Posterior vena cava (tissue), 2 donors: ENCODE data around the gene PRCP. TPM values are rescaled to one million over a fixed set of nuclear protein-coding genes. Genes with fewer than 3 reads are reported as not detected.
"Not testable (repeated sequence)": the region's sequence is repeated elsewhere in the genome, so short reads cannot be mapped to it uniquely, and the experiment has no call there.

ENCODE experiments used
- DNase-seq: peaks from one replicate; pipeline ENCODE4 v3.0.0-alpha.2; 2020; ENCODE audit warnings: low spot score
- intact Hi-C, 2 donors: fragments of 100-400 bp; cut with DNase I; formaldehyde crosslinking; loops; one replicate each; pipeline versions ENCODE4 v1.14.1 to v1.14.2; 2022 to 2023
- long read RNA-seq, 2 donors: library from polyadenylated mRNA; unstranded; transcript quantifications; one replicate each; pipeline ENCODE4 v2.0.0, GENCODE V29; 2020 to 2021
- total RNA-seq, 2 donors: library from RNA; stranded (reverse); fragmentation: NEBNext Ultra II Directional; extraction: Animal tissue kit (Norgen Biotek cat#: 25700); gene quantifications; one replicate each; pipeline ENCODE4 v1.2.1, GENCODE V29; 2021
- donor health status: DM: yes; HTN: yes; CAD: no.
- donor health status: DM: yes; HTN: yes; CAD: no.

PRCP gene
- 100 to 1,000 TPM in 1 of 2 donors, 10 to 100 TPM in 1; 75.9 to 107 TPM for total RNA-seq
- long read RNA-seq, donor 1, full-length matches to known transcripts, result 26 of 33 reads
- long read RNA-seq, donor 1, partial matches to known transcripts, result 5 of 33 reads
- long read RNA-seq, donor 1, other reads (novel, unspliced or antisense), result 2 of 33 reads
- long read RNA-seq, donor 2, full-length matches to known transcripts, result 144 of 156 reads
- long read RNA-seq, donor 2, partial matches to known transcripts, result 4 of 156 reads
- long read RNA-seq, donor 2, other reads (novel, unspliced or antisense), result 8 of 156 reads

DNA sequence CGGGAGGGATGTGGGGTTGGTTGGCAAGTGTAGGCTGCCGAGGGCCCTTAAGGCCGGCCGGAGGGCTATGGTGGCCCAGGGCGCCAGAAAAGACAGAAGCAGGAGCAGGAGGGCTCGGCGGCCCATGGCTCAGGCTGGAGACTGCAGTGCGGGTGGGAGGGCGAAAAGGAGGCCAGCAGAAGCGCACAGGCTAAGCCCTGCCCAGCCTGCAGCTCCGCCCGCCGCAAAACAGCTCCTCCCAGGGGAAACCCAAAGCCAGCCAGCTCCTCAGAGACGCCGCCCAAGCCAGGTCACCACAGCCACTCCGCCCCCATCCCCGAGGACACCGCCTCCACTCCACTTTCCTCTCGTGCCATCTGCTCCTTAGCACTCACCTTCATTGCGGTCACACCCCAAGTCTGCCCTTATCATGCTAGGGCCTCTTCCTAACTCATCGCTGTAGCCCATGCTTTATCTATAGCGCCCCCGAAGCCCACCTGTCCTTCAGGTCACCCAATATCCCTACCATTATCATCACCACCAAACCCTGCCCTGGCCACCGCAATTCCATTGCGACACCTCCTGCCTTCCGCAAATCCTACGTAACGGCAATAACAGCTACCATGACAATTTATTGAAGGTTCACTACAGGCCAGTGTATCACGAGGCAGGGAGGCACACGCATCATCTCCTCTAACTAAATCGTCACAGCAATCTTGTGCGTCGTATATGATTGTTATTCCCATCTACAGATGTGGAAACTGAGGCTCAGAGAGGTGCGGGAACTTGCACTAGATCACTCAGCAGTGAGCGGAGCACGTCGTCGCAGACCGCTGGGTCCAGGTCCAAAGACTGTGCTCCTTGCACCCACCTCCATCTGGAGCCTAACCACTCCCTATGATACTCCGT, at the start of gene PRCP:
TSS of gene PRCP (minus strand) at position 154 of the 888 bp plus-strand sequence. CDS start at position 126, 28 bp downstream.
- intact Hi-C loops, result loop anchor here (5.0 to 10.0 kb wide), 4 partner anchors 183 to 354 kb away; partner anchors contain the start of gene ANKRD42 (in 1 of the 2)

DNA sequence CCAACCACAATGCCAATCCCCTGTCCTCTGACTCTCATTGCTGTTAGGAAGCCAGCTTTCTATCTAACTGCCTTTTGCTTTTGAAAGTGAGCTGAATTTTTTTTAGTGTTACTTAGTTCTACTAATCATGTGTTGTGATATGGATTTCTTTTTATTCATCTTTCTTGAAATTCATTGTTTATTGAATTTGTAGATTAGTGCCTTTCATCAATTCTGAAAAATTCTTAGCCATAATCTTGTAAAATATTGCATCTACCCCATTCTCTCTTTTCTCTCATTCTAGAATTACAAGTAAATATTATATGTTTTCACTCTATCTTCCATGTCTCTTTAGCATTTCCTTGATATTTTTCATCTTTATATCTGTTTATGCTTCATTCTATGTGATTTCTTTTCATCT, 49.1 kb upstream of the PRCP start:
- no peak for DNase-seq
- intact Hi-C loops, result no loop called here

More for the DNA sequence above, at the start of gene PRCP:
- DNase-seq, result peak; percentile 98

DNA sequence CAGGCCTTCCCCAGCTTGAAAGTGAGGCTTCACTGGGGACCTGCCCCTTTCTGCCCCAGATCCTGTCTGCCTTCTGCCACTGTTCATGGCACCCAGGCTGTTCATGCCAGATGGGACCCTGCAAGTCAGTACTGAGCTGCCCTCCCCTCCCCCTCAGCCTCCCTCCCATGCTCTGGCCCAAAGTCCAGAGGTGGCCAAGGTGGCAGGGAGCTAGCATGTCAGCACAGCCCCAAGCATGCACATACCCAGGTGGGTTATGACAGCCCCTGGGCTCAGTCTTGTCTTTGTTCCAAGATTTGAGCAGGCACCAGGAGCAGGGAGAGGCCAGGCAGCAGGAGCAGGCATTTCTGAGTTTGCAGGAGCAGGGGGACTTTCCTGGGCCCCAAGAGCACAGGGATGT, 45.5 kb upstream of the PRCP start:
- intact Hi-C loops, result no loop called here
- no peak for DNase-seq

DNA sequence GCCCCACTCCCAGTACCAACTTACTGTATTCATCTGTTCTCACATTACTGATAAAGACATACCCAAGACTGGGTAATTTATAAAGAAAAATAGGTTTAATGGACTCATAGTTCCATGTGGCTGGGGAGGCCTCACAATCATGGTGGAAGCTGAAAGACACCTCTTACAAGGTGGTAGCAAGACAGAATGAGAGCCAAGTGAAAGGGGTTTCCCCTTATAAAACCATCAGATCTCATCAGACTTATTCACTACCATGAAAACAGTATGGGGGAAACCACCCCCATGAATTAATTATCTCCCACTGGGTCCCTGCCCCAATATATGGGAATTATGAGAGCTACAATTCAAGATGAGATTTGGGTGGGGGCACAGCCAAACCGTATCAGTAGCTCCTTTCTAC, 44.8 kb upstream of the PRCP start:
- intact Hi-C loops, DNase-seq: not testable (repeated sequence)

DNA sequence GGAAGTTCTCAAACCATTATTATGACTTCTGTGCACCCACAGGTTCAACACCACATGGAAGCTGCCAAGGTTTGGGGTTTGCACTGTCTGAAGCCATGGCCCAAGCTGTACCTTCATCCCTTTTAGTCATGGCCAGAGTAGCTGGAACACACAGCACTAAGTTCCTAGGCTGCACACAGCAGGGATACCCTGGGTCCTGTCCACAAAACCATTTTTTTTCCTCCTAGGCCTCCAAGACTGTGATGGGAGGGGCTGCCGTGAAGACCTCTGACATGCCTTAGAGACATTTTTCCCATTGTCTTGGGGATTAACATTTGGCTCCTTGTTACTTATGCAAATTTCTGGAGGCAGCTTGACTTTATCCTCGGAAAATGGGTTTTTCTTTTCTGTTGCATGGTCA, 44.0 kb upstream of the PRCP start:
- no peak for DNase-seq
- intact Hi-C loops, result no loop called here

DNA sequence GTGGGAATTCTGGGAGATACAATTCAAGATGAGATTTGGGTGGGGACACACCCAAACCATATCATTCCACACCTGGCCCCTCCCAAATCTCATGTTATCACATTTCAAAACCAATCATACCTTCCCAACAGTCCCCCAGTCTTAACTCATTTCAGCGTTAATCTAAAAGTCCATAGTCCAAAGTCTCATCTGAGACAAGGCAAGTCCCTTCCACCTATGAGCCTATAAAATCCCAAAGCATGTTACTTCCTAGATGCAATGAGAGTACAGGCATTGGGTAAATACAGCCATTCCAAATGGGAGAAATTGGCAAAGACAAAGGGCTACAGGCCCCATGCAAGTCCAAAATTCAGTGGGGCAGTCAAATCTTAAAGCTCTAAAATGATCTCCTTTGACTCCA, 43.2 kb upstream of the PRCP start:
- intact Hi-C loops, result not testable (repeated sequence)

DNA sequence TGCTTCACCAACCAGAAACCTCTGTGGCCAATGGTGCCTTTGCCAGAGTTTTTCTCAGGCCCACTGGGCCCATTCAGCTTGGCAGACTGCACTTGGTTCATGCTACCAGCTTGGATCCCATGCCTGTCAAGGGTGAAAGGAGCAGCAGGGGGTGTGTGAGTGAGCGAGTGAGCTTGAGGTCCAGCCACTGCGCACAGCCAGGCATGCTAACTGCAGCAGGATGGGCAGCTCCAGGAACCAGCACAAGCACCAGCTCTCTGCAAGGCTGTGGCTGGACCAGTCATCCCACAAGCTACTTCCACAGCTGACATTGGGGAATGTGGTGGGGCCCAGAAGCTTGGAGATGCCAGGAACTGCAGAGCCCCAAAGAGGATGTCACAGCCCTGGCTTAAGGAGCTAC, 42.1 kb upstream of the PRCP start:
- intact Hi-C loops, result no loop called here
- DNase-seq, result no peak

More for the DNA sequence above, 43.2 kb upstream of the PRCP start:
- DNase-seq, result not testable (repeated sequence)

DNA sequence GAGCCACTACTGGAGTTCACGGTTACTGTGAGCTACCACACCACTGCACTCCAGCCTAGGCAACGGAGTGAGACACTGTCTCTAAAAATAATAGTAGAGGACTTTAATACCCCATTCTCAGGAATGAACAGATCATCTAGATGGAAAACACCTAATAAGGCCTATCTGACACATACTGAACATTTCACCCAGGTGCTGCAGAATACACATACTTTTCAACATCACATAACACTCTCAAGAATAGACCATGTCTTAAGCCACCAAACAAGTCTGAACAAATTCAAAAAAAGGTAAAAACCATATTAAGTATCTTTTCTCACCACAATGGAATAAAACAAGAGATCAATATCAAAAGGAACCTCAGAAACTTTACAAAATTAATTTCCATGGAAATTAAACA, 39.2 kb upstream of the PRCP start:
- DNase-seq, result no peak
- intact Hi-C loops, result no loop called here

DNA sequence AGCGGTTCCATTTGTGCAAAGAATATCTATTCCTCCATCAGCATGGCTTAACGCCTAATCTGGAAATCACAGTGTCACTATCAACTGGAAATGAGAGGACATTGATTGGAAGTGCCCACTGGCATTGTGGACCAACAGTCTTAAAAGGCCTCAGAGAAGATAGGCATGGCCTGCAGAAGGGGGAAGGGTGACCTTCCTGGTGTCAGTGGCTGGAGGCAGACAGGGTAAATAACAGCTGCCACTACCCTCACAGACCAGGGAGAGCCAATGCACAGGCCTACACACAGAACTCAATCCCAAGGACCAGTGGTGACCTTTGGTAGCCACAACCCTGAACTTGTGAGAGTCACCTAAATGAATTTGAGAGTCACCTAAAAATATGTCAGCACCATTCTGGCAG, 37.3 kb upstream of the PRCP start:
- intact Hi-C loops, result no loop called here
- DNase-seq, result no peak

DNA sequence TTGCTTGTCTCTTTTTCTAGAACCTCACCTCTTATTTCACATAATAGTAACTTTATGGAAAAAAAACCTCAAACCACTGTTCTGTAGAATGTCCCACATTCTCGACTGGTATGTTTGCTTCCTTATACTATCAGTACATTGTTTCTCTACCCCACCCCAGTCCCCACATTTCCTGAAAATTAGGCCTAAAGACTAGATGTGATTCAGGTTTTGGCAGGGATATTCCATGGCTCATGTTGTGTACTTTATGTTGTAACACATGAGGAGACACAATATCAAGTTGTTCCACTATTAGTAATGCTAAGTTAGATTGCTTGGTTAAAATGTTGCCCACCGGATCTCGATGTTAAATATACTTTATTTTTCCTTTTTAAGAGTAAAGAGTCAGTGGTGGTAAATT, 36.0 kb upstream of the PRCP start:
- intact Hi-C loops, result no loop called here
- no peak for DNase-seq

DNA sequence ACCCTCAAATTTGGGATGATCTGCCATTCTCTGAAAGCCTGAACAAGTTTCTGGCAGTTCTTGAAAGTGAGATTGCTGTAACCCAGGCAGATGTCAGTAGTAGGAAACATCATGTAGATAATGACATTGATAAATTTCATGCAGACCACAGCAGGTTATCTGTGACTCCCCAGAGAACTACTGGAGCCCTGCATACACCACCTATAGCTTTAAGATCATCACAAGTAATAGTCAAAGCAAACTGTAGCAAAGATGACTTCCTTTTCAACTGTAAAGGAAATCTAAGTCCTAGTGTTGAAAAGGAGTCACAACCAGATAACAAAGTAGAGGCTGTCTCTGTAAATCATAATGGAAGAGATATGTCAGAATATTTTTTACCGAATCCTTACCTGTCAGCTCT, 32.3 kb upstream of the PRCP start:
- intact Hi-C loops, result no loop called here
- DNase-seq, result no peak

DNA sequence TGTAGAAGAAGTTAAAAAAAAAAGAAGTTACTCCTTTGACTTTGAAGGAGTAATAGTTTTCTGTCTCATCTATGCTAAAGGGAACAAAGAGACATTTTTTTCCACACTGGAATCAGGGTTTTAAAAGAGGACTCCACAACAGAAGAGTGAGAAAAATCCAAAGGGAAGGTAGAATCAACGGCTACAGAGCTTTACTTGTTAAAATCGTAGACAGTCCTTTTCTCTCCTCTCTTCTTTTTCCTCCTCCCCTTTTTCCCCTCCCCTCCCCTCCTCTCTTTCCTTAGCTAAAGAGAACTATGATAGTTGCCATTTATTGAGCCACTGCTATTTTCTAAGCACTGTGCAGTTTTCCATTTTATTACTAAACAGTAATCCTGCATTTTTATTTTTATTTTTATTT, 30.5 kb upstream of the PRCP start:
- intact Hi-C loops, result no loop called here
- DNase-seq, result no peak

DNA sequence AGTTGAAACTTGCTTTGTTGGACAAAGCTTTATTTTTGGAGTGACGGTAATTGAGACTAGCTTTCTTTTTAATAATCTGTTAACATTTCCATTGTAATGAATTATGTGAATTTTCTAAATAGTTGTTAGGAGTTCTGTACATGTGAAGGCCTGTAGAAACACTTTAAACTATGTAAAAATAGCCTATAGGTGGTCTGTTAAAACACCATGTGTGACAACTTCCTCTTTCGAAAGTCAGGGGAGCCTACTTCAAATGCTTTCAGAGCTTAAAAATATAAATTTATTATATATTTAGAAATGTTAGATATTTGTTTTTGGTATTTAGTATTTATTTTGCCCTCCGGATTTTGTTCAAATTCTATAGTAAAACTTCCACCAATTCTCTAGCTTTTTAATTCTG, 30.0 kb upstream of the PRCP start:
- intact Hi-C loops, result no loop called here
- no peak for DNase-seq

DNA sequence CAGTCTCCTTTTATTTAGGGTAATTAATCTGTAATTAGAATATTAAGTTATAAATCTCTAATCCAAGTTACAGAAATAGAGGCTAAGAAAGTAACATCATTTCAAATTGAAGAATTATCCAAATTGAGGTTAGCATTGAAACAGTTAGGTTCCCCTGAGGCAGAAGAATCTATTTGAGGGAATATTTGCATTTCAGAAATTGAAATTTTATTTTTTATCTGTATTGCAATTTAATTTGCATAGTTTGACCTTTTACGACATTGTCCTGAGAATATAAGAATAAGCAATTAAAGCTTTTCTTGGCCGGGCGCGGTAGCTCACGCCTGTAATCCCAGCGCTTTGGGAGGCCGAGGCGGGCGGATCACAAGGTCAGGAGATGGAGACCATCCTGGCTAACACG, 28.9 kb upstream of the PRCP start:
- DNase-seq, result no peak
- intact Hi-C loops, result no loop called here

DNA sequence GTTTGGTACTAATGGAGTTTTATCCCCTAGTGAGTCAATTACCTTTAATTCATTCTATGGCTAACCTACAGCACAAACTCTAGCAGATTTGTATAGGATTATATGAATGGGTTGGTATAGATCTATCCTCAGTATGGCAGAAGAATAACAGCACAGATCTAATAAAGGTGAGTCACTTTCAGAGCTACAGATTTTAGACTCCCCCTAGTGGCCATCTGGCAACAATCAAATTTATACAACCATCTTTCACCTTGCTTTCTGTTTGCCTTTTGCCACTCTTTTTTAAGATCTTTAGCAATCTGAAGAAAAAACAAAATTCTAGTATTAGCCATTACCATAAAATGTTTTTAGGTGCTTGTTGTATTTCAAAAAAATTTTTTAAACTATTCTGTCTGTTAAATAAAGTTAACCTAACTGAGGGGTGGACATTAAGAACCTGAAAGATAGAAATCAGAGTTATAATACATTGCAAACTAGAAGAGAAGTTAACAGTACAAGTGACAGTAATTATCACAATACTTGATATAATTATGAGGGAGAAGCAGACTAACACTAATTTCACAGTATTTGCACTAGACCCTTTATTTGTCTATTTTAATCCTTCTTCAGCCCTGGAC, 27.1 kb upstream of the PRCP start:
- no peak for DNase-seq
- intact Hi-C loops, result no loop called here

DNA sequence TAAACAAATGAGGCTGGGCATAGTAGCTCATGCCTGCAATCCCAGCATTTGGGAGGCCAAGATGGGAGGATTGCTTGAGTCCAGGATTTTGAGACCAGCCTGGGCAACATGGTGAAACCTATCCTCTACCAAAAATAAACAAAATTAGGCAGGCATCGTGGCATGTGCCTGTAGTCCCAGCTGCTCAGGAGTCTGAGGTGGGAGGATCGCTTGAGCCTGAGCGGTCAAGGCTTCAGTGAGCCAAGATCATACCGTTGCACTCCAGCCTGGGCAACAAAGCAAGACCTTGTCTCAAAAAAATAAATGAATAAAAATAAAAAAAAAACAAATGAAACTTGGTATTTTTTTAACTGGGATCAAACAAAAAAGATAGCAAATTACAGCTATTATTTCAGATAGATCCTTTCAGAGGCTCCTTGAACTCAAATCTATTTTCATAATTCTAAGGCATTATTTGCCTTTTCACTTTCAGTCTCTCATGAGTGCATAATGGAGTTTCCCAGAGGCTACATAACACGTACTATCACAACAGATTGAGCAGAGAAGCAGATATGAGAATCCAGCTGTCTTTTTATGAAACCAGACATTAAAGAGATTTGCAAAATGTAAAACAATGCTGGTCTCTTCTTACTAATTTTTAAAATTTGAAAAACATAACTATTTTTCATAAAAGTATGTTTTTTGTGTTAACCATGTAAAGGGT, 24.4 kb upstream of the PRCP start:
- intact Hi-C loops, result no loop called here
- DNase-seq, result no peak

DNA sequence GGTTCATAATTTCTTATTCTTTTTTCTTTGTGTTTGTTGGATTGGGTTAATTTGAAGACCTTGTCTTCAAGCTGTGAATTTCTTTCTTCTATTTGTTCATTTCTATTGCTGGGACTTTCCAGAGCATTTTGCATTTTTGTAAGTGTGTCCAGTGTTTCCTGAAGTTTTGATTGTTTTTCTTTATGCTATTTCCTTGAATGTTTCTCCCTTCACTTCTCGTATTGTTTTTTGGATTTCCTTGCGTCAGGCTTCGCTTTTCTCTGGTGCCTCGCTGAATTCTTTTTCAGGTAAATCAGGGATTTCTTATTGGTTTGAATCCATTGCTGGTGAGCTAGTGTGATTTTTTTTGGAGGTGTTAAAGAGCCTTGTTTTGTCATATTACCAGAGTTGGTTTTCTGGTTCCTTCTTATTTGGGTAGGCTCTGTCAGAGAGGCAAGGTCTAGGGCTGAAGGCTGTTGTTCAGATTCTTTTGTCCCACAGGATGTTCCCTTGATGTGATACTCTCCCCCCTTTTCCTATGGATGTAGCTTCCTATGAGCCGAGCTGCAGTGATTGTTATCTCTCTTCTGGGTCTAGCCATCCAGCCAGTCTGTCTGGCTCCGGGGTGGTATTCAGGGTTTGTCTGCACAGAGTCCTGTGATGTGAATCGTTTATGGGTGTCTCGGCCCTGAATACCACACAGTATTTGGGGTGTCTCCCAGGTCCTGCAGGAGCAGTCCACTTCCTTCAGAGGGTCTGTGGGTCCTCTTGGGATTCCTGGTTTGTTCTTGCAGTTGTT, 22.4 kb upstream of the PRCP start:
- DNase-seq, intact Hi-C loops: not testable (repeated sequence)

DNA sequence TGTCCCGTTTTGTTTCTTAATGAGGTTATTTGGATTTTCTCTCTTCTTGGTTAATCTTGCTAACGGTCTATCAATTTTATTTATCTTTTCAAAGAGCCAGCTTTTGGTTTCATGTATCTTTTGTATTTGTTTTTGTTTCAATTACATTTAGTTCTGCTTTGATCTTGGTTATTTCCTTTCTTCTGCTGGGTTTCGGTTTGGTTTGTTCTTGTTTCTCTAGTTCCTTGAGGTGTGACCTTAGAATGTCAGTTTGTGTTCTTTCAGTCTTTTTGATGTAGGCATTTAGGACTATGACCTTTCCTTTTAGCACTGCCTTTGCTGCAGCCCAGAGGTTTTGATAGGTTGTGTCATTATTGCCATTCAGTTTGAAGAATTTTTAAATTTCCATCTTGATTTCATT, 20.0 kb upstream of the PRCP start:
- DNase-seq, intact Hi-C loops: not testable (repeated sequence)

DNA sequence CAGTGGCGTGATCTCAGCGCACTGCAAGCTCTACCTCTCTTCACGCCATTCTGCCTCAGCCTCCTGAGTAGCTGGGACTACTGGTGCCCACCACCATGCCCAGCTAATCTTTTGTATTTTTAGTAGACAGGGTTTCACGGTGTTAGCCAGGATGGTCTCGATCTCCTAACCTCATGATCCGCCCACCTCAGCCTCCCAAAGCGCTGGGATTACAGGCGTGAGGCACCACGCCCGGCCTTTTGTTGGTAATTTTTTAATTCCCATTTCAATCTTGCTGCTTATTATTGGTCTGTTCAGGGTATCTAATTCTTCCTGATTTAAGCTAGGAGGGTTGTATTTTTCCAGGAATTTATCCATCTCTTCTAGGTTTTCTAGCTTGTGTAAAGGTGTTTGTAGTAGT, 19.6 kb upstream of the PRCP start:
- intact Hi-C loops, DNase-seq: not testable (repeated sequence)
